A673 (cell line): ENCODE data around the gene ALOXE3. TPM values are rescaled to one million over a fixed set of nuclear protein-coding genes. Genes with fewer than 3 reads are reported as not detected.
A peak's percentile ranks its signal among the peaks of the same experiment; 100 is the strongest.

ENCODE experiments used
- BruUV-seq: library from RNA; stranded (reverse); fragments of 400-500 nt; replicated peaks from 2 replicates; lab custom pipeline; 2021; lab: Mats Ljungman, UMichigan
- CTCF ChIA-PET: fragments of 300-600 bp; sonication (Branson Sonifier 250); formaldehyde crosslinking; loops from one replicate; lab custom pipeline; 2022; ENCODE audit warnings: antibody characterized with exemption; lab: Charles Lee
- POLR2A ChIA-PET: fragments of 300-600 bp; sonication (Branson Sonifier 250); formaldehyde crosslinking; loops from one replicate; lab custom pipeline; 2022; ENCODE audit warnings: antibody characterized with exemption; ENCODE audit not compliant: low non-redundant PET; lab: Charles Lee
- DNase-seq: peaks from one replicate; pipeline ENCODE4 v3.0.0-alpha.2; 2015; ENCODE audit warnings: low spot score
- H3K27ac ChIP-seq: fragments of 200-600 bp; sonication (generic); 2 replicates; pipeline ENCODE4 v1.5.1; 2016; ENCODE audit warnings: mixed run types, low read depth, mild to moderate bottlenecking, mixed read lengths, antibody characterized with exemption, low read length; ENCODE audit not compliant: poor library complexity, severe bottlenecking
- H3K27me3 ChIP-seq: fragments of 200-600 bp; sonication (generic); replicated peaks from 2 replicates; pipeline ENCODE4 v1.6.1; 2017; ENCODE audit warnings: mixed run types, low read depth, mild to moderate bottlenecking, mixed read lengths, antibody characterized with exemption, low read length; ENCODE audit not compliant: insufficient read depth, poor library complexity
- H3K36me3 ChIP-seq: fragments of 200-600 bp; sonication (generic); 2 replicates; pipeline ENCODE4 v1.6.1; 2016; ENCODE audit warnings: mixed run types, mild to moderate bottlenecking, mixed read lengths, antibody characterized with exemption, low read length; ENCODE audit not compliant: insufficient read depth, poor library complexity, severe bottlenecking
- H3K4me1 ChIP-seq: fragments of 200-600 bp; sonication (generic); 2 replicates; pipeline ENCODE4 v1.6.1; 2017; ENCODE audit warnings: mixed run types, mild to moderate bottlenecking, mixed read lengths, antibody characterized with exemption, low read length; ENCODE audit not compliant: insufficient read depth, poor library complexity, severe bottlenecking
- H3K4me3 ChIP-seq: fragments of 200-600 bp; sonication (generic); 2 replicates; pipeline ENCODE4 v1.5.1; 2016; ENCODE audit warnings: low read depth, mixed run types, mild to moderate bottlenecking, mixed read lengths, low read length; ENCODE audit not compliant: poor library complexity, severe bottlenecking
- H3K9me3 ChIP-seq: fragments of 200-600 bp; sonication (generic); 2 replicates; pipeline ENCODE4 v1.6.1; 2016; ENCODE audit warnings: mixed run types, low read depth, mild to moderate bottlenecking, mixed read lengths, antibody characterized with exemption, low read length; ENCODE audit not compliant: poor library complexity, severe bottlenecking
- EZH2 ChIP-seq: fragments of 200-600 bp; sonication (generic); IDR thresholded peaks from 2 replicates; pipeline ENCODE4 v1.6.1; 2017; ENCODE audit warnings: borderline replicate concordance, low read depth, mild to moderate bottlenecking, mixed read lengths, antibody characterized with exemption, low read length; ENCODE audit not compliant: poor library complexity, severe bottlenecking
- intact Hi-C: fragments of 100-400 bp; cut with micrococcal nuclease; formaldehyde crosslinking; loops from one replicate; pipeline ENCODE4 v1.10.0; 2022; ENCODE audit not compliant: unreplicated experiment
- total RNA-seq: library from RNA; stranded (reverse); gene quantifications from 2 replicates; pipeline ENCODE4 v1.2.3, GENCODE V29; 2021
- TF ChIP-seq, protein P1 (sequence below): fragments of 300-800, 200-600 bp; sonication (generic); conservative IDR thresholded peaks from 2 replicates; pipeline ENCODE4 v1.5.1; 2017; ENCODE audit warnings: low read depth, mild to moderate bottlenecking, antibody characterized with exemption, low read length, moderate library complexity, mixed read lengths

The ALOXE3 gene
- total RNA-seq, 1 experiment from 2014 or later: not detected

DNA sequence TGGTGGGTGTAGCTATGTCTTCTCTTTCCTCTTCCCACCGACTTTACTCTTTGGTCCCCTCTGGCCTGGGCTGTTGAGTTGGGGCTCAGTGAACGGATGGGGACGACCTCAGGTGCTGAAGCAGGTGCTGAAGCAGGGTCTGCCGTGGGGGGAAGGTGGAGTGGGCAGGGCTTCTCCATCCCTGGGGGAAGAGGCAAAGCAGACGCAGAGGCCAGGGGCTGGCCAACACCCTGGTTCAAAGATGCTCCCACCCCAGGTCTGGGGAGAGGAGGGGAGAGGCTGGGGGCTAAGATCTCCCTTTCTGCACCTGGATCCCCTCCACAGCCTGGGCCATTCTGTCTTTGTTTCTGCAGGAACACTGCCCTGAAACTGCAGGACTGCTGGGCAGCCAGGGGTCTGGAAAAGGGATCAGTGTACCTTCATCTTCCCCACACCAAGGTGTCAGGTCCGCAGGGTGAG, 53.7 kb downstream of the ALOXE3 start:
- TF ChIP-seq EZH2: no peak
- TF ChIP-seq, protein P1, sequence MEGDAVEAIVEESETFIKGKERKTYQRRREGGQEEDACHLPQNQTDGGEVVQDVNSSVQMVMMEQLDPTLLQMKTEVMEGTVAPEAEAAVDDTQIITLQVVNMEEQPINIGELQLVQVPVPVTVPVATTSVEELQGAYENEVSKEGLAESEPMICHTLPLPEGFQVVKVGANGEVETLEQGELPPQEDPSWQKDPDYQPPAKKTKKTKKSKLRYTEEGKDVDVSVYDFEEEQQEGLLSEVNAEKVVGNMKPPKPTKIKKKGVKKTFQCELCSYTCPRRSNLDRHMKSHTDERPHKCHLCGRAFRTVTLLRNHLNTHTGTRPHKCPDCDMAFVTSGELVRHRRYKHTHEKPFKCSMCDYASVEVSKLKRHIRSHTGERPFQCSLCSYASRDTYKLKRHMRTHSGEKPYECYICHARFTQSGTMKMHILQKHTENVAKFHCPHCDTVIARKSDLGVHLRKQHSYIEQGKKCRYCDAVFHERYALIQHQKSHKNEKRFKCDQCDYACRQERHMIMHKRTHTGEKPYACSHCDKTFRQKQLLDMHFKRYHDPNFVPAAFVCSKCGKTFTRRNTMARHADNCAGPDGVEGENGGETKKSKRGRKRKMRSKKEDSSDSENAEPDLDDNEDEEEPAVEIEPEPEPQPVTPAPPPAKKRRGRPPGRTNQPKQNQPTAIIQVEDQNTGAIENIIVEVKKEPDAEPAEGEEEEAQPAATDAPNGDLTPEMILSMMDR: no peak
- H3K9me3 ChIP-seq: no peaks in the 10 kb centered on the region
- peaks cover 11% of the 10 kb centered on the region for H3K27me3 ChIP-seq
- no peak overlapping the region for H3K4me3 ChIP-seq
- H3K4me1 ChIP-seq: peaks cover 9% of the 10 kb centered on the region
- H3K36me3 ChIP-seq: no peaks in the 10 kb centered on the region
- intact Hi-C loops: loop anchor here (5.0 kb wide), 1 partner anchor 53 kb away; the partner anchor contains the start of gene ALOXE3
- no TSS peak for BruUV-seq
- POLR2A ChIA-PET: interaction anchor here (0.5 kb wide), 1 partner anchor 44 kb away, joined by 3 read pairs; no protein-coding TSS in a partner anchor
- DNase-seq: no peak
- CTCF ChIA-PET: interaction anchor here (1.3 kb wide), 1 partner anchor 9 kb away, joined by 5 read pairs; no protein-coding TSS in a partner anchor
- no peak overlapping the region for H3K27ac ChIP-seq

DNA sequence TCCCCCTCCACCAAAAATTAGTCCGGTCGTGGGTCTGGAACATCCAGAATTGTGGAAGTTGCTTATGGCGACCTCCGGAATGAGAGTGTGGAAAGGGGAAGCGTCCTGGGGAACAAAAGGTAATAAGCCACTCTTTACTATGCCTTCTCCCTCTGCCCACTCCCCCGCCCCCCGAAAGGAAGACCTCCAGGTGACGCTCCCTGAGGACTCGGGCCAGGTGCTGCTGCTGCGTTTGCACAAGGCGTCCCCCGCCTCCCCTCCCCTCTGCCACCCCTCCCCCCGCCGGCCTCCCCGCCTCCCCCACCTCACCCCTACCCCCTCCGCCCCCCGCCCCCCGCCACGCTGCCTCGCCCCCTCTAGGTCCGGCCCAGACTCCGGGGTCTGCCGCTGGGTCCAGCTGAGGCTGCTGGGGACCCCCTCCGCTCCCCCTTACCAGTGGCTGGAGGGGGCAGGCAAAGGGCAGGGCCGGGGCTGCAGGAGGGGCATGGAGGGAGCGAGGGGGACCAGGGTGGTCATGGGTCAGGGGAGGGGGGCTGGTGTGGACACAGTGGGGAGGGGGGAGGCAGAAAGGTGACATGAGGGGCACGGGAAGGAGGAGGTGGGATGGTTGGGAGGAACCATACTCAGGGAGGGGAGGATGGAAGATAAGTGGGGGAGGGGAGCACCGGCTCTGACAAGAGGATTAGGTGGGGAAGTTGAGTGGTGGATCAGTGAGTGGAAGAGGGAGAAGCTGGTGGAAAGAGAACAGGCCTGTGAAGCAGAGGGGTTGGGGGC, 54.4 kb downstream of the ALOXE3 start:
- peaks cover 14% of the 10 kb centered on the region for H3K27me3 ChIP-seq
- H3K36me3 ChIP-seq: no peaks in the 10 kb centered on the region
- TF ChIP-seq EZH2: no peak
- TF ChIP-seq, protein P1: no peak
- no peak for DNase-seq
- H3K9me3 ChIP-seq: no peaks in the 10 kb centered on the region
- no peak overlapping the region for H3K4me3 ChIP-seq
- ChIA-PET POLR2A (interaction anchor here (0.5 kb wide), 1 partner anchor 44 kb away, joined by 3 read pairs; no protein-coding TSS in a partner anchor), CTCF (interaction anchor here (1.3 kb wide), 1 partner anchor 10 kb away, joined by 5 read pairs; no protein-coding TSS in a partner anchor)
- no peak overlapping the region for H3K27ac ChIP-seq
- intact Hi-C loops: loop anchor here (5.0 kb wide), 1 partner anchor 53 kb away; the partner anchor contains the start of gene ALOXE3
- H3K4me1 ChIP-seq: peaks cover 10% of the 10 kb centered on the region
- no TSS peak for BruUV-seq

DNA sequence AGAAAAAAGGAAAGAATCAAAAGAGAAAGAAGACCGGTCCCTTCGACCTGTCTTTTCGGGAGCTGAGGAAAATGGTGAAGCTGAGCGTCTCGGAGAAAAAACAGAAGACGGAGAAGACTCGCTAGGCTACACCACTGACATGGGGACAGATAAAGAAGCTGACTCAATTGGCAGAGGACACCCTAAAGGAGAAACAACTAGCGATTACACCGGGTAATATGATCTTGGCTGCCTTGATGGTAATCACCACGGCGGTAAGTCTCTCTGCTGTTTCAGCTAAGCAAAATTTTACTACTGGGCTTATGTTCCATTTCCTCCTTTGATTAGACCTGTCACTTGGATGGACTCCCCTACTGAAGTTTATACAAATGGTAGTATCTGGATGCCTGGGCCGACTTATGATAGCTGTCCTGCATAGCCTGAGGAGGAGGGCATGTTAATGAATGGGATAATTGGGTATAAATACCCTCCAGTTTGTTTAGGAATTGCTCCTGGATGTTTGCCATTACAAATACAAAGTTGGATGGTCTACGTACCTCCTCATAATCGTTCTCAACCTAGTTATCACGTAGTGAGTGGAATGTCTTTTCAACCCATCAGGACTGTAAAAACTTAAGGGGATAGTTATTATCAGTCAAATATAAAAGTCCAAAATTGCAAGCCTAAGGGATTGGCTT, 55.4 kb downstream of the ALOXE3 start:
- ChIA-PET CTCF (interaction anchor here (0.9 to 1.8 kb wide), 2 partner anchors 11 to 16 kb away, joined by 4 to 9 read pairs; no protein-coding TSS in a partner anchor), POLR2A (no interaction called here)
- Histone ChIP-seq H3K27ac (no peak overlapping the region), H3K36me3 (no peaks in the 10 kb centered on the region), H3K4me1 (peaks cover 10% of the 10 kb centered on the region), H3K4me3 (peak overlapping the region; percentile 27), H3K27me3 (peaks cover 14% of the 10 kb centered on the region), H3K9me3 (no peaks in the 10 kb centered on the region)
- TF ChIP-seq, protein P1: no peak
- no peak for TF ChIP-seq EZH2
- no peak for DNase-seq
- intact Hi-C loops: loop anchor here (5.0 kb wide), 1 partner anchor 54 kb away; the partner anchor contains the start of gene ALOXE3
- BruUV-seq: no TSS peak
